ENCODE results near the gene IRAK3. TPM values are rescaled to one million over a fixed set of nuclear protein-coding genes. Genes with fewer than 3 reads are reported as not detected.

The IRAK3 gene
- total RNA-seq, 1 experiment from 2014 or later: 12.0 TPM

DNA sequence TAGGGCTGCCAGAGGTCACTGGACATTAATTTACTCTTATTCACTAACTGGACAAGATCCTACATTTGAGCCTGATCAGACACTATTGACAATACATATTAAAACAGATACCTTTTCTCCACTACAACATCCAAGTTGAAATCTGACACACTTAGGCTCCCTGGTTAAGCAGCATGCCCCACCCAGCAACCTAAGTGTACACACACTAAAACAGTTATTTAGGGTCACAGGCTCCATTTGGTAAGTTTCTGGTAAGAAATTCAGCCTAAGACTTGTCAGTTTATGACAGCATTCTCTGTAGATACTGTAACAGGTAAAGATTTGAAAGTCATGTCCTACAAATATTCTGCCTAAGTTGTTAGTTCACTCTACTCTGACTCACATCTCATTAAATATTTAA is 46.2 kb upstream of the IRAK3 start:
- Mint-ChIP-seq H3K4me3 (ENCODE audit: low read depth, unreplicated experiment) (no peak overlapping the region), H3K27ac (ENCODE audit: unreplicated experiment) (no peak overlapping the region), H3K36me3 (ENCODE audit: insufficient read depth, unreplicated experiment) (peaks cover 13% of the 10 kb centered on the region), H3K4me1 (ENCODE audit: low read depth, unreplicated experiment) (peaks cover 13% of the 10 kb centered on the region), H3K9me3 (ENCODE audit: low read depth, unreplicated experiment) (peaks cover 8% of the 10 kb centered on the region), H3K27me3 (ENCODE audit: unreplicated experiment) (no peaks in the 10 kb centered on the region)
- no TSS peak for BruUV-seq (replicated peaks)
- TF ChIP-seq CTCF (IDR thresholded peaks at IDR 0.05; ENCODE audit: unreplicated experiment): no peak
- intact Hi-C loops (cut with micrococcal nuclease; ENCODE audit: unreplicated experiment): no loop called here
- CTCF ChIA-PET: interaction anchor here (0.6 to 1.6 kb wide), 2 partner anchors 12 to 292 kb away, joined by 3 to 5 read pairs; partner anchors contain the start of gene LLPH
- DNase-seq: no peak

- no TSS peak for BruUV-seq (replicated peaks)
- Mint-ChIP-seq H3K36me3 (ENCODE audit: insufficient read depth, unreplicated experiment) (peaks cover 13% of the 10 kb centered on the region), H3K4me3 (ENCODE audit: low read depth, unreplicated experiment) (no peak overlapping the region), H3K4me1 (ENCODE audit: low read depth, unreplicated experiment) (peaks cover 13% of the 10 kb centered on the region), H3K9me3 (ENCODE audit: low read depth, unreplicated experiment) (peaks cover 8% of the 10 kb centered on the region), H3K27me3 (ENCODE audit: unreplicated experiment) (no peaks in the 10 kb centered on the region), H3K27ac (ENCODE audit: unreplicated experiment) (peak overlapping the region; percentile 46)
- no peak for TF ChIP-seq CTCF (IDR thresholded peaks at IDR 0.05; ENCODE audit: unreplicated experiment)
- no peak for DNase-seq
- intact Hi-C loops (cut with micrococcal nuclease; ENCODE audit: unreplicated experiment): loop anchor here (2.0 kb wide), 2 partner anchors 25 to 551 kb away; partner anchors contain the start of gene TMBIM4
- CTCF ChIA-PET: no interaction called here
Measured at GRCh38 chr12:66143868-66144267, 45.1 kb upstream of the IRAK3 start.

GRCh38 chr12:66144791-66145754 is 43.9 kb upstream of the IRAK3 start:
- H3K27ac Mint-ChIP-seq (ENCODE audit: unreplicated experiment): peak overlapping the region; percentile 60
- BruUV-seq (replicated peaks): no TSS peak
- H3K27me3 Mint-ChIP-seq (ENCODE audit: unreplicated experiment): no peaks in the 10 kb centered on the region
- intact Hi-C loops (cut with micrococcal nuclease; ENCODE audit: unreplicated experiment): loop anchor here (1.0 to 5.0 kb wide), 4 partner anchors 24 to 550 kb away; partner anchors contain the start of gene TMBIM4
- H3K36me3 Mint-ChIP-seq (ENCODE audit: insufficient read depth, unreplicated experiment): peaks cover 13% of the 10 kb centered on the region
- H3K4me1 Mint-ChIP-seq (ENCODE audit: low read depth, unreplicated experiment): peaks cover 13% of the 10 kb centered on the region
- peak; percentile 76 for TF ChIP-seq CTCF (IDR thresholded peaks at IDR 0.05; ENCODE audit: unreplicated experiment)
- DNase-seq: peak; percentile 76
- CTCF ChIA-PET: interaction anchor here (0.6 to 1.8 kb wide), 16 partner anchors 12 to 1066 kb away, joined by 3 to 14 read pairs (median 5); partner anchors contain the start of genes HELB, LLPH and TMBIM4
- H3K4me3 Mint-ChIP-seq (ENCODE audit: low read depth, unreplicated experiment): no peak overlapping the region
- H3K9me3 Mint-ChIP-seq (ENCODE audit: low read depth, unreplicated experiment): peaks cover 6% of the 10 kb centered on the region

- H3K36me3 Mint-ChIP-seq (ENCODE audit: insufficient read depth, unreplicated experiment): peaks cover 4% of the 10 kb centered on the region
- H3K4me3 Mint-ChIP-seq (ENCODE audit: low read depth, unreplicated experiment): no peak overlapping the region
- no peak overlapping the region for H3K27ac Mint-ChIP-seq (ENCODE audit: unreplicated experiment)
- CTCF ChIA-PET: interaction anchor here (0.7 kb wide), 1 partner anchor 251 kb away, joined by 3 read pairs; no protein-coding TSS in a partner anchor
- H3K27me3 Mint-ChIP-seq (ENCODE audit: unreplicated experiment): no peaks in the 10 kb centered on the region
- DNase-seq: no peak
- intact Hi-C loops (cut with micrococcal nuclease; ENCODE audit: unreplicated experiment): loop anchor here (5.0 kb wide), 1 partner anchor 257 kb away; no protein-coding TSS in a partner anchor
- BruUV-seq (replicated peaks): no TSS peak
- peaks cover 15% of the 10 kb centered on the region for H3K4me1 Mint-ChIP-seq (ENCODE audit: low read depth, unreplicated experiment)
- no peak for TF ChIP-seq CTCF (IDR thresholded peaks at IDR 0.05; ENCODE audit: unreplicated experiment)
- H3K9me3 Mint-ChIP-seq (ENCODE audit: low read depth, unreplicated experiment): no peaks in the 10 kb centered on the region
Measured at GRCh38 chr12:66149702-66150398, 39.2 kb upstream of the IRAK3 start.
